Chondrocyte (in vitro differentiated cells): ENCODE results near the gene BLM. TPM values are rescaled to one million over a fixed set of nuclear protein-coding genes. Genes with fewer than 3 reads are reported as not detected.
"Not testable (repeated sequence)": the region's sequence is repeated elsewhere in the genome, so short reads cannot be mapped to it uniquely, and the experiment has no call there.

Source experiments
- DNase-seq: peaks from one replicate; pipeline ENCODE4 v3.0.0; 2021; ENCODE audit warnings: mixed read lengths, low spot score
- H3K27ac Mint-ChIP-seq: one replicate; pipeline ENCODE4 v1.8.0; 2021; ENCODE audit warnings: mild to moderate bottlenecking, moderate library complexity, mixed read lengths; ENCODE audit not compliant: unreplicated experiment
- H3K27me3 Mint-ChIP-seq: 2 replicates; pipeline ENCODE4 v1.8.0; 2021; ENCODE audit warnings: low read depth, mixed read lengths
- H3K36me3 Mint-ChIP-seq: 2 replicates; pipeline ENCODE4 v1.8.0; 2021; ENCODE audit warnings: low read depth, mixed read lengths
- H3K4me1 Mint-ChIP-seq: 2 replicates; pipeline ENCODE4 v1.8.0; 2021; ENCODE audit warnings: low read depth, mild to moderate bottlenecking, mixed read lengths
- H3K4me3 Mint-ChIP-seq: one replicate; pipeline ENCODE4 v1.8.0; 2021; ENCODE audit warnings: mild to moderate bottlenecking, moderate library complexity, mixed read lengths; ENCODE audit not compliant: unreplicated experiment
- H3K9me3 Mint-ChIP-seq: 2 replicates; pipeline ENCODE4 v1.8.0; 2021; ENCODE audit warnings: low read depth, mixed read lengths
- long read RNA-seq: library from polyadenylated mRNA; stranded (forward); transcript quantifications from one replicate; pipeline ENCODE4 v2.0.0, GENCODE V29; 2021
- total RNA-seq: library from RNA; stranded (reverse); gene quantifications from 3 replicates; pipeline ENCODE4 v1.2.1, GENCODE V29; 2021
- TF ChIP-seq, protein P1 (sequence below): fragments of 200-600 bp; sonication (generic); IDR thresholded peaks from 2 replicates; pipeline ENCODE4 v1.5.0; 2021; ENCODE audit warnings: antibody characterized with exemption, mild to moderate bottlenecking, moderate library complexity

The BLM gene
- total RNA-seq: 2.3 to 4.1 TPM (median 3.5 TPM) in 3 replicates
- long read RNA-seq, full-length matches to known transcripts: 3 of 3 reads
- long read RNA-seq, partial matches to known transcripts: 0 of 3 reads
- long read RNA-seq, other reads (novel, unspliced or antisense): 0 of 3 reads

DNA sequence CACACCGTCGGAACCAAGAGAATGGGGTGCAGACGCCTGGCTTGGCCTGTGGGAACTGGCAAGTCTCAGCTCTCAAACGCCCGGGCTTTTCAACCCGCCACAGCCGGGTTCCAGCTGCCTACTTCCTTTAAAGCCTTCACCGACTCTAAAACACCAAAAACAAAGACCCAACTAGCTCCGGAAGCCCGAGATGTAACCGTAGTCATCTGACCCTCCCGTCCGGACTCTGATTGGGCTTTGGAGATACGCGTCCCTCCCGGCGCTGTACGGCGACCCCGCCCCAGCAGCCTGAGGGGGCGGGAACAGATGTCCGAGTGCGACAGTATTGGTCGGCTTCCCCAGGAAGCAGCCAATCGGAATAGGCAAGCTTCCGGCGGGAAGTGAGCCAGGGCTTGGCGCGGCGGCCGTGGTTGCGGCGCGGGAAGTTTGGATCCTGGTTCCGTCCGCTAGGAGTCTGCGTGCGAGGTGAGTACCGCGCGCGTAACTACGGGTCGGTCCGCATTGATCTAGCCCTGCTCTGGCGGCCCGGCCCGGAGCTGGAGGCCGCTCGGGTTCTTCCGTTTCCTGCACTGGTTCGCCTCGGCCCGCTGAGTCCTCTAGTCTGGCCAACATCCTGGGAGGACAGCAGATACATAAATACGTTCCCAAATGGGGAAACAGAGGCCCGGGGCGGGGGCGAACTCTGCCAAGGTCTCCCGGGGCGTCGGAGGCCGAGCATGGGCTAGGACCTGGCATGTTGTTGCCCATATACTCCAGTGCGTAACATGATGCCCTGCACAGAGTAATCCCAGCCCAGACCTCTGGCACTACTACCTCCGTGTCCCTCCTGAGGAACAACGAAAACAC is at the start of gene BLM:
TSS of gene BLM (plus strand) at position 371 of the 846 bp plus-strand sequence. CDS start 30,047 bp downstream, outside the sequence.
- peak within 1 kb of the TSS; percentile 96 for H3K4me3 Mint-ChIP-seq
- H3K27me3 Mint-ChIP-seq: no peaks in the 10 kb centered on the region
- peak within 1 kb of the TSS; percentile 98 for H3K27ac Mint-ChIP-seq
- H3K36me3 Mint-ChIP-seq: peaks cover 4% of the 10 kb centered on the region
- peak; percentile 95 for DNase-seq
- H3K9me3 Mint-ChIP-seq: peaks cover 3% of the 10 kb centered on the region
- TF ChIP-seq, protein P1, sequence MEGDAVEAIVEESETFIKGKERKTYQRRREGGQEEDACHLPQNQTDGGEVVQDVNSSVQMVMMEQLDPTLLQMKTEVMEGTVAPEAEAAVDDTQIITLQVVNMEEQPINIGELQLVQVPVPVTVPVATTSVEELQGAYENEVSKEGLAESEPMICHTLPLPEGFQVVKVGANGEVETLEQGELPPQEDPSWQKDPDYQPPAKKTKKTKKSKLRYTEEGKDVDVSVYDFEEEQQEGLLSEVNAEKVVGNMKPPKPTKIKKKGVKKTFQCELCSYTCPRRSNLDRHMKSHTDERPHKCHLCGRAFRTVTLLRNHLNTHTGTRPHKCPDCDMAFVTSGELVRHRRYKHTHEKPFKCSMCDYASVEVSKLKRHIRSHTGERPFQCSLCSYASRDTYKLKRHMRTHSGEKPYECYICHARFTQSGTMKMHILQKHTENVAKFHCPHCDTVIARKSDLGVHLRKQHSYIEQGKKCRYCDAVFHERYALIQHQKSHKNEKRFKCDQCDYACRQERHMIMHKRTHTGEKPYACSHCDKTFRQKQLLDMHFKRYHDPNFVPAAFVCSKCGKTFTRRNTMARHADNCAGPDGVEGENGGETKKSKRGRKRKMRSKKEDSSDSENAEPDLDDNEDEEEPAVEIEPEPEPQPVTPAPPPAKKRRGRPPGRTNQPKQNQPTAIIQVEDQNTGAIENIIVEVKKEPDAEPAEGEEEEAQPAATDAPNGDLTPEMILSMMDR: peak; percentile 46
- peaks cover 18% of the 10 kb centered on the region for H3K4me1 Mint-ChIP-seq

DNA sequence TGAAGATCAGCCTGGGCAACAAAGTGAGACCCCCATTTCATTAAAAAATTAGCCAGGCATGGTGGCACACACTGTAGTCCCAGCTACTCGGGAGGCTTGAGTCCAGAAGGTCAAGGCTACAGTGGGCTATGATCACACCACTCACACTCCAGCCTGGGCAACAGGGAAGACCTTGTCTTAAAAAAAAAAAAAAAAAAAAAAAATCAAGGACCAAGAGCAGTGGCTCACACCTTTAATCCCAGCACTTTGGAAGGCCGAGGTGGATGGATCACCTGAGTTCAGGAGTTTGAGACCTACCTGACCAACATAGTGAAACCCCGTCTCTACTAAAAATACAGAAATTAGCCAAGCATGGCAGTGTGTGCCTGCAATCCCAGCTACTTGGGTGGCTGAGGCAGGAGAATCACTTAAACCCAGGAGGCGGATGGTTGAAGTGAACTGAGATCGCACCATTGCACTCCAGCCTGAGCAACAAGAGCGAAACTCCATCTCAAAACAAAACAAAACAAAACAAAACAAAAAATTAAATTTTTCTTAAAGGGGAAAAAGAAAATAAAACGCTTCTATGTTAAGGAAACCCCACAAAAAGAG is 49.3 kb upstream of the BLM start:
- DNase-seq, H3K4me3 Mint-ChIP-seq, H3K36me3 Mint-ChIP-seq, H3K27me3 Mint-ChIP-seq, H3K27ac Mint-ChIP-seq, H3K9me3 Mint-ChIP-seq: not testable (repeated sequence)
- peaks cover 10% of the 10 kb centered on the region for H3K4me1 Mint-ChIP-seq

DNA sequence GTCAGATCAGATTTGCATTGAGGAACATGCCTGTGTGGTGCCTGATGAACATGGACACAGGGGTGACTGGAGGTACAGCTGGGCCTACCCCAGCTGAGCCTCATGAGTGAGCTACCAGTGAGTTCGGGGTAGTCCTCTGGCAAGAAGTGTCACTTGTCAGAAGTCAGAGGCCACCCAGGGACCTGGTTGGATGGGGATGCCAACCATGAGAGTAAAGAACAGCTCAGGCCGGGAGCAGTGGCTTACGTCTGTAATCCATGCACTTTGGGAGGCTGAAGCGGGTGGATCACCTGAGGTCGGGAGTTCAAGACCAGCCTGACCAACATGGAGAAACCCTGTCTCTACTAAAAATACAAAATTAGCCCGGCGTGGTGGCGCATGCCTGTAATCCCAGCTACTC is 46.5 kb upstream of the BLM start:
- H3K27me3 Mint-ChIP-seq, H3K4me3 Mint-ChIP-seq, H3K36me3 Mint-ChIP-seq, H3K27ac Mint-ChIP-seq, H3K9me3 Mint-ChIP-seq, DNase-seq: not testable (repeated sequence)
- H3K4me1 Mint-ChIP-seq: peaks cover 14% of the 10 kb centered on the region

DNA sequence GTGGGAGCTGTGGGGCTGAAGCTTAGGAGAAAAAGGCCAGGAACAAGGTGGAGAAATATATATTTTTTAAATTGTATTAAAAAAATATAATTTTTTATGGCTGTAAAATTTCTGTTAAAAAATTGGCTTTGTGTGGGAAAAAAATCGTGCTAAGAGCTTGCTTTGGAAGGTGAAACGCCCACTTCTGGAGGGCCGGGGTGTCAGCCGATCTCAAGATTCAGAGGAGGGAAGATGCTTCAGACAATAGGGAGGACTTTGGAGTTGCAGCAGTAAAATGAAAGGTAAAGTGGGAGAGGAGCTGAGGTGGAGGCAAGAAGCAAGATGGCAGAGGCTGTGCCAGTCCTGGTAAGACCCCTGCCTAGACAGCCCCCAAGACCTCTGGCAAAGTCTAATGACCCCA is 45.9 kb upstream of the BLM start:
- Mint-ChIP-seq H3K9me3 (no peaks in the 10 kb centered on the region), H3K36me3 (no peaks in the 10 kb centered on the region), H3K27ac (no peak overlapping the region), H3K27me3 (no peaks in the 10 kb centered on the region), H3K4me1 (peaks cover 14% of the 10 kb centered on the region), H3K4me3 (no peak overlapping the region)
- no peak for DNase-seq
- TF ChIP-seq, protein P1: no peak

DNA sequence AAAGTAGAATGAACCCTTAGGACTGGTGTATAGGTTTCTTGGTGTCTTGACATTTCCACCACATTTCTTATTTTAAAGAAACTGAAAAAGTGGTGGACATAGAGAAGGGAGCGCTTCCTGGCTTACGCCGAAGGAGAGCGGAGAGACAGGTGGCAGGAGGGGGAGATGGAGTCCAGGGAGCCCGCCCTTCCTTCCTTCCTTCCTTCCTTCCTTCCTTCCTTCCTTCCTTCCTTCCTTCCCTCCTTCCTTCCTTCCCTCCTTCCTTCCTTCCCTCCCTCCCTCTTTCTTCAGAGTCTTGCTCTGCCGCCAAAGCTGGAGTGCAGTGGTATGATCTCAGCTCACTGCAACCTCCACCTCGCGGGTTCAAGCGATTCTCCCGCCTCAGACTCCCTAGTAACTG is 43.8 kb upstream of the BLM start:
- H3K27me3 Mint-ChIP-seq, H3K9me3 Mint-ChIP-seq, H3K4me1 Mint-ChIP-seq, H3K36me3 Mint-ChIP-seq, DNase-seq, H3K27ac Mint-ChIP-seq, H3K4me3 Mint-ChIP-seq: not testable (repeated sequence)

DNA sequence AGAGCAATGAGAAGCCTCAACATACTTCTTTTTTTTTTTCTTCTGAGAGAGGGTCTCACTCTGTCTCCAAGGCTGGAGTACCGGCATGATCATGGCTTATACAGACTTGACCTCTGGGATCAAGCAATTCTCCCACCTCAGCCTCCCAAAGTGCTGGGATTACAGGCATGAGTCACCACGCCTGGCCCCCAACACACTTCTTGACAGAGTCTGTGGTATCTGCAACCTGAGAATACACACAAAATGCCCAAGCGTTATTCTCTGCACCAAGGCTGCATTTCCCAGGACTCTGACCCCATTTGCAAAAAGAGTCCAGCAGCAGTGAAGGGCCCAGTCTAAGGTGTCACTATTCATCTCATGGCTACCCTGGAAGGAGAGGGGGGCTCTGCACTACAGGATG is 42.7 kb upstream of the BLM start:
- H3K27me3 Mint-ChIP-seq: no peaks in the 10 kb centered on the region
- no peak for DNase-seq
- peaks cover 3% of the 10 kb centered on the region for H3K9me3 Mint-ChIP-seq
- peaks cover 2% of the 10 kb centered on the region for H3K36me3 Mint-ChIP-seq
- no peak overlapping the region for H3K27ac Mint-ChIP-seq
- TF ChIP-seq, protein P1: no peak
- H3K4me3 Mint-ChIP-seq: no peak overlapping the region
- peaks cover 4% of the 10 kb centered on the region for H3K4me1 Mint-ChIP-seq
